Measurements from ENCODE around the gene NCKAP5.
"Not testable (repeated sequence)": the region's sequence is repeated elsewhere in the genome, so short reads cannot be mapped to it uniquely, and the experiment has no call there.

Gene NCKAP5

GRCh38 chr2:132825601-132826000 is 742.7 kb downstream of the NCKAP5 start:
- DNase-seq: no peak

DNA sequence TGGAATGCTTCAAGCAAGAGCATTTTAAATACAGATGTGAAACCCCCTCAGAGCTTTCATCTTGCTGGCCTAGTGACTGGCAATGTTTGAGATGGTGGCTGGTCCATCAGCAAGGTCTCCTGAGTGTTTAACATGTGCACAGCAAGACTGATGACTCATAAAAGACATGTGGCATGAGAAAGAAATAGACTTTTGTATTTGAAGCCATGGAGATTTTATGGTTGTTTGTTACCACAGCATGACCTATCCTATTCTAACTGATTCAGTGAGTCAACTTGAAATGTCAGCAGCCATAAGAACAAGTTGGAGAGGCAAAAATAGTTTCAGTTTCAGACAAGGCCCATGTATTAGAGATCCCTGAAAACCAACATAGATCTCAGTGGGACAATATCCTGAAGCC is 743.5 kb downstream of the NCKAP5 start:
- DNase-seq: no peak

DNA sequence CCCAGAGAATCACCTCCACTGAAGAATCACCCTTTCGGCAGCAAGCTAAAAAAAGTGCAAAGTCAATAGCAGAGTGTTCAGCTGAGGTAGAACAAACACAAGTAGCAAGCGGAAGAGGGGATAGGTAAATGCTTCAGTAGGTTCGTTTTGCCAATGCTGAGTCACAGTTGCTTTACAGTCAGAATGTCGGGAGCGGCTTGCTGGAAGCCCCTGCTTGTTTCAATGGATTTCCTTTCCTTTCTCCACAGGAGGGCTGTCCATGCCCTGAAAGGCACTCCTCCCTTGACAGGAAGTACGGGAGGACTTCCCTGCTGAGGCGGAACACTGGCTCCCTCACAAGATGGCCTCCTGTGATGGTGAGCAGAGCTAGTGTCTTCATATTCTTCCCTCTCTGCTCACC is 752.0 kb downstream of the NCKAP5 start:
- no peak for DNase-seq

DNA sequence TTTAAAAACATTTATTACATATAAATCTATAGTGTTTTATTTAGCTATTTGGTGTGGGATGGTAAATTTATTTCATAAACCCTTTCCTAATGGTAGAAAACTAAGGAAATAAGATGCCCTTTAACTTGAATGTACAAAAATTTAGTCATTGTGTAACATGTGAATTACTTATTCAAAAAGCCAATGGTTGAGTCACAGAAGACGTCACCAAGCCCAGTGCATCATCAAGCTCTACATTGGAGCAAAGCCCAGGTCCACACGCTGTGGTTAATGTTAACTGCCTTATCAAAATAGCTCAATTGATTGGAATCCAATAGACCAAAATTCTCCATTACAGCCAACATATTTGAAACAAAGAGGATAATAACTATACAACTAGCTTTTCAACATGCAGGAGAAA is 752.7 kb downstream of the NCKAP5 start:
- DNase-seq: no peak

- no peak for DNase-seq
Measured at GRCh38 chr2:132814651-132815050, 753.6 kb downstream of the NCKAP5 start.

DNA sequence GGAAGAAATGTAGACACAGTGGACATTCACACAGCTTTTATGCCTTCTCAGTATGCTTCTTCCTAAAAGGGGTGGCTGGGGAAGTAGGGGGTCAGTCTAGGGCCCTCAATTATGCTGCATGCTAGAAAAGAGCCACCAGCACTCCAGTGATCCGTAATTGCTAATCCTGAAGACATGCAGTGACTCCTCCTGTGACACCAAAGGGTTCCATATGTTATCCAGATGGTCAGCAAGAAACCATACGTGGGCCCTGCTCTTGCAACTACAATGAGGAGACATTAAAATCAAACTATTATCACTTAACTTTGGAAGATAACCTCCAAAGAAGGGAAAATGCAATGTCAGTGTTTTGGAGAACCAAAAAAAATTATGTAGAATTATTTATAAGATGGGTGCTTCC is 754.8 kb downstream of the NCKAP5 start:
- no peak for DNase-seq

- no peak for DNase-seq
Measured at GRCh38 chr2:132811148-132811915, 756.9 kb downstream of the NCKAP5 start.

DNA sequence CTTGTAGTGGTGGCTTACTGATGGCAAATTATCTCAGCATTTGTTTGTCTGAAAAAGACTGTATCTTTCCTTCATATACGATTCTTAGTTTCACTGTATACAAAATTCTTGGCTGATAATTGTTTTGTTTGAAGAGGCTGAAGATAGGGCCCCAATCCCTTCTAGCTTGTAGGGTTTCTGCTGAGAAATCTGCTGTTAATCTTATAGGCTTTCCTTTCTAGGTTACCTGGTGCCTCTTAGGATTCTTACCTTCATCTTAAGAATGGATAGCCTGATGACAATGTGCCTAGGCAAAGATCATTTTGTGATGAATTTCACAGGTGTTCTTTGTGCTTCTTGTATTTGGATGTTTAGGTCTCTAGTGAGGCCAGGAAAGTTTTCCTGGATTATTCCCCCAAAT is 758.3 kb downstream of the NCKAP5 start:
- not testable (repeated sequence) for DNase-seq

GRCh38 chr2:132804051-132804450 is 764.2 kb downstream of the NCKAP5 start:
- peak; percentile 68 for DNase-seq

GRCh38 chr2:132798341-132798740 is 769.9 kb downstream of the NCKAP5 start:
- DNase-seq: no peak

DNA sequence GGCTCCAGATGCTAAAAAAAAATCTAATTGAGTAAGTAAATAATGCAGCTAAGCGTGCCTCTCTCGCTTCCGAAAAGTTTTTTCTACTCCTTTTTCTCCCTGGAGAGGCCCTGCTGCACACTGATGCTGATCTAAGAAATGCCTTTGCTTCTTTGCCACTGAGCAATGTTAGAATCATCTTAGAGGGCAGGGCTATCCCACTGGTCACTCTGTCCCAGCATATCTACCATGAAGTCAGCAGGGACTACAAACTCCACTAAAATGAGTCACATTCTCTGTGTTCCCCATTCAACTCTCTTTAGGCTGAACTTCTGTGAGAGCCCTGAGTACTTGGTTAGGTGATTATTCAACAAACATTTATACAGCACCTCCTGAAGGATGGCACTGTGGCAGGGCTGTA is 770.7 kb downstream of the NCKAP5 start:
- DNase-seq: no peak

- no peak for DNase-seq
Measured at GRCh38 chr2:132797071-132797470, 771.2 kb downstream of the NCKAP5 start.

- no peak for DNase-seq
Measured at GRCh38 chr2:132795220-132795619, 773.0 kb downstream of the NCKAP5 start.

DNA sequence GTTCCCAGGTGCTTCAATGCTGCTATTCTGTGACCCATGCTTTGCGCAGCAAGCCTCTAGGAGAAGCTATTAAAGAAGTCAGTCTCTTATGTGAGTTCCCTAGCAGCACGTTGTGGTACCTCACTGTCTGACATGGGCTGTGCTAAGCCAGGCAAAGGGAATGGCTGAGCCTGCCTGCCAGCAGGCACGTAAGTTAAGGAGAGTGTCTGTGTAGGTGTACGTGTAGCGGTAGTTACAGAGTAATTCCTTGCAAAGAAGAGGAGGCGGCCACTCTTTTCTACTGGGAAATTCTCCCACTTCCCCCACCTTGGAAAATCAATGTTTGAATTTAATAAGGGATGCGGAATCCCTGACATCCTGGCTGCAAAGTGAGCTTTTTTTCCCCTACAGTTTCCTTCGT is 774.7 kb downstream of the NCKAP5 start:
- no peak for DNase-seq

GRCh38 chr2:132790207-132790785 is 778.0 kb downstream of the NCKAP5 start:
- DNase-seq: no peak

DNA sequence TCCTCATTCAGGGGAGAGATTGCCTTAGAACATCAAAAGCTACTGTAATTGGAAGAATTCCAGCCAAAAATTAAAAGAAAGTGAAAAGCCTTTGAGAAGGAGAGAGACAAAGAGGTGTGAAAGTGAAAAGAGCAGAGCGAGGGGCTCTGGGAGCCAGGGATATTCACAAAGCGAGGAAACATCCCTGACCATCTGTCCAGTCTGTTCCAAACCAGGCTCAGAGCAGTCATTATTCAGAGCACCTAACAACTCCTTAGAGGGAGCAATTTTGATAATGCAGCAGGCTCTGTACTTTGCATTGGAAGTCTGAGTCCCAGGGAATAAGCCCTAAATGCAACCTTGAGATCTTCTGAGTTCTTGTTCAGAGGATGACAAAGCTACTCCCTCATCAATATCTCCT is 779.2 kb downstream of the NCKAP5 start:
- no peak for DNase-seq

DNA sequence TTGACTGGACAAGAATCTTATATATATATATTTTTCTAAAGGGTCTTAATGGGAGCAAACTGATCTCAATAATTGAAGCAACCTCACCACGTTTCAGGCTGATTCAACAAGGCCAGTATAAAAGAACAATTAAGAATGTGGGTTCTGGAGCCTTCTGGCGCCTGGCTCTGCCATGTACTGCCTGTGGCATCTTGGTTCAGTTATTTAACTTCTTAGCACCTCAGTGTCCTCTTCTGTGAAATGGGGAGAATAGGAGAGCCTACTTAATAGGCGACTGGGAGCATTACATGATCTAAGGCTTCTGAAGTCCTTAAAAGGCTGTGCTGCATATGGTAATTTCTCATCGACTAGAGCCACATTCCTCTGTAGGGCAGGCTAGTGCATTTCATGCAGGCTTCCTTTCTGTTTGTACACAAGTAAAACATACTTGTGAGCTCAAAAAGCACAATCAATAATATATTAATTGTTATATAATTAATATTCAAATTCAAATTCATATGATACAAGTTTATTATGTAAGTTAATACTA is 779.9 kb downstream of the NCKAP5 start:
- no peak for DNase-seq

- DNase-seq: no peak
Measured at GRCh38 chr2:132783883-132784282, 784.4 kb downstream of the NCKAP5 start.

GRCh38 chr2:132782176-132782783 is 786.0 kb downstream of the NCKAP5 start:
- DNase-seq: no peak

DNA sequence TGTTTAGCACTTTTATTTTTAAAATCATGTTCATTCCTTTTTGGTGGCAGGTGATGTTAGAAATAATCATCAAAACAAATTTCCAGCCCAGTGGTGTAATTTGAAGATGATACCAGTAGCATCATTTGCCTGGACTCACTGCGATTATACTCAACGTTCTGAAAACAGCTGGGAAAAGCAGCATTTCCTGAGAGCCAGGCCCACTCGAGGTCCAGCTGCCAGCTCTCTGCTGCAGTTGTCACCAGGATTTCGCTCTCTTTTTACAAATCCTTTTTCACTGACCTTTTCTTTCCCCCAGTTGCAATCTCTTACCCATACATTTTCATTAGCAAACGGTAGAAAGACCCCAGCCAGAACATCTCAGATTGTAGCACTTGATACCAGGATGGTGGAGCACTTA is 787.6 kb downstream of the NCKAP5 start:
- no peak for DNase-seq

DNA sequence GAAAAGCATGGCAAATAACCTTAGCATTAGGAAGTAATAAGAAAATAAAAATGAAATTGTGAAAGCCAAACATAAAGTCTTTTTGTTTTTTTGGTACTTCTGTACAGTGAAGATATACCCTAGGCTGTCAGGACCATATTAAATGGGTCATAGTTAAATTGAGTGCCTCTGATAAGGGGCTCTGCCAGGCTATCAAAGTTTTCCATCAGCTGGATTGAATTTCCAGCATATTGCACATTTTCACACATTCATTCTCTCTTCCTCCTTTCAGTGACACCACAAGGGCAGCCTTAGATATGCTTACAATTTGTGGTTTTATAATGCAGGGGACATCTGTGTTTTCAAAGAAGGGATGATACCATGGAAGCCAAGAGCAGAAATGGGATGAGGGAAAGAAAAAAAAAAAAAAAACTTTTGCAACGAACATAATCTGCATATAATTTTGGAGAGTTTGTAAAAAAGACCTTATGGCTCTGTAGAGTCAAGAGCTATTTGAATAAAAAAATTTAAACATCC is 789.0 kb downstream of the NCKAP5 start:
- no peak for DNase-seq

- DNase-seq: no peak
Measured at GRCh38 chr2:132776287-132776686, 792.0 kb downstream of the NCKAP5 start.

DNA sequence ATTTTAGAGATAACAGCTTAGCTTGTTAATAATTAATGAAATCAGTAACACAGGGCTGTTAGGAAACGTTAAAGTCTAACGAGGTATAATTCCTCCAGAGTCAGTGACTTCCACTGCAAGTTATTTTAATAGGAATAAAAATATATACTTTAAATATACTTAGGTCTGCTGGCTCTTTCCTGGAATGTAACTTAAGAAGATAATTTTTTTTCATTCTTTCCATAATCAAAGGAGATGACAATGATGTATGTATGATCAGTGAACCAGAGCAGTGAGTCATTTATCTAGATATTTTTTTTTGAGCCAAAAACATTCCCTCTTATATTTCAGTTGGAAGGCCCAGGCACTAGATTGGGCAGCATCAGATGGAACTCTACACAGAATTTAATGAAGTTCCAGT is 794.1 kb downstream of the NCKAP5 start:
- no peak for DNase-seq

DNA sequence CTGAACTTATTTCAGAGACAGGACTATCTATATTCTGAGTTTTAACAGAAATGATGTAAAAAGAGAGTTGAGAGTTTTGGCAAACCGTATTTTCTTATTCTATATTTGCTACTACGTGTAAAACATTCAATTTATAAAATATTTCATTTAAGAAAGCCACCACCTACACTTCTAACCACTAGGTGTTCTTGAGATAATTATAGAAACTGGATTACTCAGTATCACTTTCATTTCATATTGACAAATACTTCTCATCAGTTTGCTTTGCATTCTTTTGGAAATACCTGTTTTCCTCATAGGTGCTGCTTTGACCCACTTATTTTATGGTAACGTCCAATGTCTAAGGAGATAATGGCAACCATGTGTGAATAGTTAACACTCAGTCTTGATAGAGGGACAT is 794.9 kb downstream of the NCKAP5 start:
- no peak for DNase-seq
